GM19463 (cell line): Measurements from ENCODE around the gene STAT6.

Source experiments
- ATAC-seq: cut with Tn5 transposase; IDR thresholded peaks from one replicate; pipeline ENCODE4 v1.9.1; 2021; ENCODE audit warnings: mild to moderate bottlenecking, moderate library complexity; ENCODE audit not compliant: unreplicated experiment

The STAT6 gene

DNA sequence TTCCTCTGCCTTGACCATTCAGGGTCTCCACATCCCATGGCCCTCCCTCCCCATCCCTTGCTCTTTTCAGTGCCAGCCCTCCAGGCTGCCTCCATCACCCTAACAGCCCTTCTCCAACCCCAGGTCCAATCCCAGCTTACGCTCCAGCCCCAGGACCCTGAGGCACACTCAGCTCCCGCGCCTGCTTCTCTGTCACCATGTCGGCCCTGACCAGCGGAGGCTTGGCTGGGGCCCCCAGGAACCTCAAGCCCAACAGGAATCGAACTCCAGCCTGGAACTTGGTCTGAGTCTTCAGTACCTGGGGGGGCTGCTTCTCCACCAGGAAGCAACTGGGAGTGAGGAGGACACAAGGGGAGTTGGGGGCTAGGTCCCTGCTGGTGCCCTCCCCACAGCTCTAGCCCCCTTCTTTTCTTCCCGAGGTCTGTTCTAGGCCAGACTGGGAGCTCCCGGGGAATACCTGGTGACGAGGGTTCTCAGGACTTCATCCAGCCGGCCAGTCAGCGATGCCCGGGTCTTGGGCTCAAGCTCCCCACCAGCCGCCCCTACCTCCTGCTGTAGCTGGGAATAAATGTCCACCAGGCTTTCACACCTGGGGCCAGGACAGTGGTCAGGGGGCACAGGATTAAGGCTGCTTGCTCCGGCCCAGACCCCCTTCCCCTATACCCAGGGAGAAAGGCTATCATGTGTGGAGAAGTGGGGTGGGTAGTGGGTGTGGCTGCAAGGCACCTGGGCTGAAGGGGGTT, 6.0 kb downstream of the STAT6 start:
- ATAC-seq, result no peak

- no peak for ATAC-seq
These were observed 6.8 kb downstream of the STAT6 start for GRCh38 chr12:57104292-57104910.

DNA sequence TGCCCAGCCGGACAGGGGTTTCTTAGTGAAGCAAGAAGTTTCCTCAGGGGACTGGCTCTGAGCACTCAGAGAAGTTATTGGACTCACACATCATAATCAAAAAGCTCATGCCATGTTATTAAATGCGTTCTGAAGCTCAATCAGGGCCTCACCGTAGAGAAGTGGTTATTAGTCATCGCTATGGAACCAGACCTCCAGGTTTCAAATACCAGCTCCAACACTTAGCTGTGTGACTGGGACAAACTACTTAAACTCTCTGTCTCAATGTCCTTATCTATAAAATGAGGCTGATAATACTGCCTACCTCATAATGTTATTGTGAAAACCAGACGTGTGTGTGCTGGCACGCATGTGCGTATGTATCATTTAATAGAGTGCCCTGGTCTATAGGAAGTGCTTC, 7.3 kb downstream of the STAT6 start:
- no peak for ATAC-seq

- ATAC-seq, result no peak
These were observed 9.1 kb downstream of the STAT6 start for GRCh38 chr12:57101892-57102695.

DNA sequence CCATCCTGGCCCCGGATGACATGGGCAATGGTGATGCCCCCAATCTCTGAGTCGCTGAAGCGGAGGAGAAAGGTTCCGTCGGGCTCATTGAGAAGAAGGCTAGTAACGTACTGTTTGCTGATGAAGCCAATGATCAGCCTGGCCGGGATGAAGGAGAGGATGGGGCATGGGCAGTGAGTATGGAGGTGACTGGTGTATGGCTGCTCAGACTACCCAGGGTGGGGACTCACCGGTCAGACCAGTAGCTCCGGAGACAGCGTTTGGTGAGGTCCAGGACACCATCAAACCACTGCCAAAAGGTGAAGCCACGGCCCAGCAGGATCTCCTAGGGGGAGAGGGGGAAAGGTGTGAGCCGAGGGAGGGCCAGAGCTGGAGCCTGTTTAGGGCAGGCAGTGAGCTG, 11.4 kb downstream of the STAT6 start:
- no peak for ATAC-seq

DNA sequence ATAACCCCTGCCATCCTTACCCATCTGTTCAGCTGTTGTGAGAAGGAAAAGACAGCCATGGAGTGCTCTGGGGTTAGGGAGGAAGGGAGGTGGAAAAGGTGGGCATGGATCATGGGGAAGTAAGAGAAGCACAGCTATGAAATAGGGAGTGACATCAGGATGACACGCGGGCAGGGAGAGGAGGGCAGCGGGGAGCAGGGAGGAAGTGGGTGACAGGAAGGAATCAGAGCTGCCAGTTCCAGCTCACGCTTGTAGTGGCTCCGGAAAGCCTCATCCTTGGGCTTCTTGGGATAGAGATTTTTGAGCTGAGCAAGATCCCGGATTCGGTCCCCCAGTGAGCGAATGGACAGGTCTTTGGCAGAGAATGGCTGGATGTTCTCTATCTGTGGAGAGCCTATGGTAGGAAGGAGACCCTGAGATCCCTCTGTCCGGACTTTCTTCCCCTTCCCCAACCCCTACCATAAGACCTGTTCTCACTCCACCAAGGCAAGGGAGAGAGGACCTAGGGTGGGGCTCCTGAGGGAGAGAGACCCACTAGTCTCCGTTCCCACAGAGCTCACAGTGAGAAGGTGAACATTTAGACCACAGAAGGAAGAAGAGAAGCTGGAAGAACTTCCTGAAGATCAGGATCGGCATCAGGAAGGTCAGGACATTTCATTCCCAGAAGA, 12.0 kb downstream of the STAT6 start:
- no peak for ATAC-seq

GRCh38 chr12:57098546-57098945, 12.6 kb downstream of the STAT6 start:
- ATAC-seq, result no peak

DNA sequence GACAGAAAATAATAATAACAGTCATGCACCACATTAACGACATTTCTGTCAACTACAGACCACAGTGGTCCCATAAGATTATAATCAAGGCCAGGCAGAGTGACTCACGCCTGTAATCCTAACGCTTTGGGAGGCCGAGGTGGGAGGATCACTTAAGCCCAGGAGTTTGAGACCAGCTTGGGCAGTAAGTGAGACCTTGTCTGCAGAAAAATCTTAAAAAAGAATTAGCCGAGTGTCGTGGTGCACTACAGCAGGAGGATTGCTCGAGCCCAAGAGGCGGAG, 13.7 kb downstream of the STAT6 start:
- no peak for ATAC-seq

GRCh38 chr12:57096748-57097553, 14.2 kb downstream of the STAT6 start:
- ATAC-seq, result no peak

GRCh38 chr12:57096099-57096572, 15.0 kb downstream of the STAT6 start:
- no peak for ATAC-seq

- no peak for ATAC-seq
These were observed 15.7 kb downstream of the STAT6 start for GRCh38 chr12:57095440-57095839.

GRCh38 chr12:57094208-57095160, 16.7 kb downstream of the STAT6 start:
- ATAC-seq, result no peak

GRCh38 chr12:57093415-57094207, 17.6 kb downstream of the STAT6 start:
- no peak for ATAC-seq

GRCh38 chr12:57092876-57093414, 18.2 kb downstream of the STAT6 start:
- ATAC-seq, result no peak

DNA sequence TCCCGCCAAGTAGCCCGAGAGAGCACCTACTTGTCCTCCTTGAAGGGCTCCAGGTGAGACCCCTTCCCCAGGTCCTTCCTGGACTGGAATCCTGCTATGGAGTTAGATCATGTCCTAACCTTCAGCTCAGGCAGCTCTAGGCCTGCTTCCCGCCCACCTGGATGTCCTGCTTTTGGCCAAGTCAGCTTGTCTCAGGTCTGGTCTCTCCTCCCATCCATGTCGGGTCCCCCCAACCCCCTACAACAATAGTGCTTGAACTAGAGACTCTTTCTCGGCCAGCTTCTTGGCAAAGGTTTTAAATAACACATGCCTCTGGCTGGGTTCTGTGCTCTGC, 18.7 kb downstream of the STAT6 start:
- no peak for ATAC-seq

DNA sequence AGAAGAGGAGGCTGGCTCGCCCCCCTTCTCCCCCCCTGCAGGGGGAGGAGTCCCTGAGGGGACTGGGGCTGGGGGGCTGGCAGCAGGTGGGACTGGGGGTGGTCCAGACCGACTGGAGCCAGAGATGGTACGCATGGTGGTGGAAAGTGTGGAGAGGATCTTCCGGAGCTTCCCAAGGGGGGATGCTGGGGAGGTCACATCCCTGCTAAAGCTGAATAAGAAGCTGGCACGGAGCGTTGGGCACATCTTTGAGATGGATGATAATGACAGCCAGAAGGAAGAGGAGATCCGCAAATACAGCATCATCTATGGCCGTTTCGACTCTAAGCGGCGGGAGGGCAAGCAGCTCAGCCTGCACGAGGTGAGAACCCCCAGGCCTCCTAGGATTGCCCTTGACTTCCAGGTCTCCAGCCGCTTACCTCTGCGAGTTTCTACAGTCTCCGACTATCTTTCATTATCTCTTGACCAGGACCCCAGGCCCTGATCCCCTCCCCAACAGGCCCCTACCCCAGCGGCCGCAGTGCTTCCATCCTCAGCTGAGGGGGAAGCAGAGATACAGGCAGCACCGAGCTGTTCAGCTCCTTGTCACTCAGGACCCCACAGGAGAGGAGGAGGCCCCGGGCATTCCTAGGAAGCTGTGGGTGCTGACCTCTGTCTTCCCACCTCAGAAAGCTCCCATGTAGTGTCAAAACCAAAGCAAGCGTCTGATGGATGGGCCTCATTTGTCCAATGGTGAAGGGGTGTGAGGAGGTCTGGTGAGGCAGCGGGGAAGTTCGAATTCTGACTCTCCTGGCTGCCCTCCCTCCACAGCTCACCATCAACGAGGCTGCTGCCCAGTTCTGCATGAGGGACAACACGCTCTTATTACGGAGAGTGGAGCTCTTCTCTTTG, 19.3 kb downstream of the STAT6 start:
- ATAC-seq, result no peak

DNA sequence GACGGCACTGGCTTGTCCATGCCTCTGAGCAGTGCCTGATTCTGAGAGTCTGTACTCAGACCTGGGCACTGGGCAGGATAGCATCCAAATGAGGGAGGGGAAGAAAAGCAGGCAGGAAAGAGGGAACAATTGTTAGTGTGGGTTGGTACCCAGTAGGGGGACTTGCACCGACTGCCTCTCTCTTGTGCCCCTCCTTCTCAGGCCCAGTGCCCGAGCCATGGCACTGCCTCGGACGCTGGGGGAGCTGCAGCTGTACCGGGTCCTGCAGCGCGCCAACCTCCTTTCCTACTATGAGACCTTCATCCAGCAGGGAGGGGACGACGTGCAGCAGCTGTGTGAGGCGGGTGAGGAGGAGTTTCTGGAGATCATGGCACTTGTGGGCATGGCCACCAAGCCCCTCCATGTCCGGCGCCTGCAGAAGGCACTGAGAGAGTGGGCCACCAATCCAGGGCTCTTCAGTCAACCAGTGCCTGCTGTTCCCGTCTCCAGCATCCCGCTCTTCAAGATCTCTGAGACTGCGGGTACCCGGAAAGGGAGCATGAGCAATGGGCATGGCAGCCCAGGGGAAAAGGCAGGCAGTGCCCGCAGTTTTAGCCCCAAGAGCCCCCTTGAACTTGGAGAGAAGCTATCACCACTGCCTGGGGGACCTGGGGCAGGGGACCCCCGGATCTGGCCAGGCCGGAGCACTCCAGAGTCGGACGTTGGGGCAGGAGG, 20.1 kb downstream of the STAT6 start:
- ATAC-seq, result no peak
